Glutamatergic neuron (in vitro differentiated cells): ENCODE measurements around the gene ADAMTS17. TPM values are rescaled to one million over a fixed set of nuclear protein-coding genes. Genes with fewer than 3 reads are reported as not detected.

Experiments
- DNase-seq: peaks from one replicate; pipeline ENCODE4 v3.0.0; 2022
- H3K27ac Mint-ChIP-seq: one replicate; pipeline ENCODE4 v1.8.0; 2020; ENCODE audit warnings: mild to moderate bottlenecking, mixed read lengths, inconsistent platforms; ENCODE audit not compliant: unreplicated experiment
- H3K27me3 Mint-ChIP-seq: one replicate; pipeline ENCODE4 v1.8.0; 2020; ENCODE audit warnings: mild to moderate bottlenecking, moderate library complexity, mixed read lengths, inconsistent platforms; ENCODE audit not compliant: unreplicated experiment
- H3K36me3 Mint-ChIP-seq: one replicate; pipeline ENCODE4 v1.8.0; 2020; ENCODE audit warnings: mild to moderate bottlenecking, mixed read lengths, inconsistent platforms; ENCODE audit not compliant: unreplicated experiment
- H3K4me1 Mint-ChIP-seq: one replicate; pipeline ENCODE4 v1.8.0; 2020; ENCODE audit warnings: mild to moderate bottlenecking, low read depth, mixed read lengths, inconsistent platforms; ENCODE audit not compliant: unreplicated experiment
- H3K4me3 Mint-ChIP-seq: one replicate; pipeline ENCODE4 v1.8.0; 2020; ENCODE audit warnings: mild to moderate bottlenecking, mixed read lengths, inconsistent platforms; ENCODE audit not compliant: unreplicated experiment
- H3K9me3 Mint-ChIP-seq: one replicate; pipeline ENCODE4 v1.8.0; 2020; ENCODE audit warnings: mild to moderate bottlenecking, moderate library complexity, mixed read lengths, inconsistent platforms; ENCODE audit not compliant: unreplicated experiment
- total RNA-seq: library from RNA; stranded (reverse); fragmentation: NEBNext Ultra II Directional; extraction: Animal tissue kit (Norgen Biotek cat#: 25700); gene quantifications from one replicate; pipeline ENCODE4 v1.2.1, GENCODE V29; 2021; ENCODE audit not compliant: unreplicated experiment
- TF ChIP-seq, protein P1 (sequence below): fragments of 200-600 bp; sonication (generic); IDR thresholded peaks from one replicate; pipeline ENCODE4 v1.5.0; 2021; ENCODE audit not compliant: partially characterized antibody, unreplicated experiment

The ADAMTS17 gene
- total RNA-seq, 1 donor from 2014 or later: 6.8 TPM

DNA sequence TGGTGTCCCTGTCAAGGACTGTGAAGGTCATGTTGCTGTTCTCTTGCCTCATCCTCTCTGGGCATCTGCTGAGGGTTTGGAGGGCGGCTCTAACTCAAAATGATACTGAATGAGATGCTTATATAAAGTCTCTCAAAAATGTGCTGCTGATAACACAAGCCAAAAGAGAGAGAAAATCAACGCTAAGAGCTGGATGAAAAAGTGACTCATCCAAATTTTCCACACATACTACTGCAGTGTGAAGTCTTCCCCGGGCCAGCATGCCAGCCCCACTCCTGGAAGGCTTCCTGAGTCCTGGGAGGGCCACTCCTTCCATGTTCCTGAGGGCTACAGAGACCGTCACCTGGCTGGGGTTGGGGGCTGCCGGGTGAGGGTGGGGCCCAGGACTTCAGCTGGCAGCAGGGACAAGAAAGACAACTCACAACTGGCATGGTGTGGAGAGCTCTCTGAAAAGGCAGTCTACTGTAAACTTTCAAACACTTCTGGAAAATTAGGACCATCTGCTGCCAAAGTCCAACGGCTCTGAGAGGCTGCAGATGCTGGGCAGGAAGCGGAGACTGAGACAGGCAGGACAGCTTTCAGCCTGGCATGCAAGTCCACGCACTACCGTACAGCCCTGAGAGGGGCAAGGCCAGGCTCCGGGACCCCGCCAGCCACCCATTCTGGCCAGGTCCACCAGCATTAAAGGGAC, 200.3 kb downstream of the ADAMTS17 start:
- peaks cover 4% of the 10 kb centered on the region for H3K36me3 Mint-ChIP-seq
- H3K27ac Mint-ChIP-seq: no peak overlapping the region
- DNase-seq: no peak
- TF ChIP-seq, protein P1, sequence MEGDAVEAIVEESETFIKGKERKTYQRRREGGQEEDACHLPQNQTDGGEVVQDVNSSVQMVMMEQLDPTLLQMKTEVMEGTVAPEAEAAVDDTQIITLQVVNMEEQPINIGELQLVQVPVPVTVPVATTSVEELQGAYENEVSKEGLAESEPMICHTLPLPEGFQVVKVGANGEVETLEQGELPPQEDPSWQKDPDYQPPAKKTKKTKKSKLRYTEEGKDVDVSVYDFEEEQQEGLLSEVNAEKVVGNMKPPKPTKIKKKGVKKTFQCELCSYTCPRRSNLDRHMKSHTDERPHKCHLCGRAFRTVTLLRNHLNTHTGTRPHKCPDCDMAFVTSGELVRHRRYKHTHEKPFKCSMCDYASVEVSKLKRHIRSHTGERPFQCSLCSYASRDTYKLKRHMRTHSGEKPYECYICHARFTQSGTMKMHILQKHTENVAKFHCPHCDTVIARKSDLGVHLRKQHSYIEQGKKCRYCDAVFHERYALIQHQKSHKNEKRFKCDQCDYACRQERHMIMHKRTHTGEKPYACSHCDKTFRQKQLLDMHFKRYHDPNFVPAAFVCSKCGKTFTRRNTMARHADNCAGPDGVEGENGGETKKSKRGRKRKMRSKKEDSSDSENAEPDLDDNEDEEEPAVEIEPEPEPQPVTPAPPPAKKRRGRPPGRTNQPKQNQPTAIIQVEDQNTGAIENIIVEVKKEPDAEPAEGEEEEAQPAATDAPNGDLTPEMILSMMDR: no peak
- peaks cover 3% of the 10 kb centered on the region for H3K4me1 Mint-ChIP-seq
- H3K4me3 Mint-ChIP-seq: no peak overlapping the region
- peaks cover 1% of the 10 kb centered on the region for H3K9me3 Mint-ChIP-seq
- H3K27me3 Mint-ChIP-seq: peaks cover 1% of the 10 kb centered on the region

- Mint-ChIP-seq H3K36me3 (peaks cover 4% of the 10 kb centered on the region), H3K27ac (no peak overlapping the region), H3K4me1 (peaks cover 3% of the 10 kb centered on the region), H3K27me3 (peaks cover 1% of the 10 kb centered on the region), H3K9me3 (peaks cover 1% of the 10 kb centered on the region), H3K4me3 (no peak overlapping the region)
- TF ChIP-seq, protein P1: no peak
- no peak for DNase-seq
These were observed 201.1 kb downstream of the ADAMTS17 start for GRCh38 chr15:100140527-100141308.

DNA sequence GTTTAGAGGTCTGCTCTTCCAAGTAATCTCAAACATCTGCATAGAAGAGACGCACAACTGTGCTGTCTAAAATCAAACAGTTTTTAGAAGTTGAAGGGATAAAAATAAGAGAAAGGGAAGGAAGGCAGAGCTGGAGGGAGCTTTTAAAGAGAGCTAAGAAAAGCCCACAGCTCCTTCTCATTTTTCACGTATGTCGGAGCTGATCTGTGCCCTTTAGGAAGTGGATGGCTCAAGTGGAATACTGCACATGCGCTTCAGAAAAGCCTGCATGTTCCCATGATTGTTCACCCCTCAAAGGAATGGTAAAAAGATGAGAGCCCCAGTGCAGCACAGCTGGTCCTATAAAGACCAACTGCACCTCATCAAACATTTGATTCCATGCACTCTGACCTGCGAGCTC, 207.2 kb downstream of the ADAMTS17 start:
- Mint-ChIP-seq H3K9me3 (peaks cover 7% of the 10 kb centered on the region), H3K27me3 (peaks cover 4% of the 10 kb centered on the region), H3K36me3 (peaks cover 4% of the 10 kb centered on the region), H3K4me3 (no peak overlapping the region), H3K4me1 (no peaks in the 10 kb centered on the region), H3K27ac (no peak overlapping the region)
- DNase-seq: no peak
- TF ChIP-seq, protein P1: no peak

GRCh38 chr15:100134089-100134583, 207.6 kb downstream of the ADAMTS17 start:
- Mint-ChIP-seq H3K27ac (no peak overlapping the region), H3K9me3 (peaks cover 7% of the 10 kb centered on the region), H3K27me3 (peaks cover 4% of the 10 kb centered on the region), H3K36me3 (peaks cover 4% of the 10 kb centered on the region), H3K4me3 (no peak overlapping the region), H3K4me1 (no peaks in the 10 kb centered on the region)
- TF ChIP-seq, protein P1: no peak
- DNase-seq: no peak

- no peak overlapping the region for H3K27ac Mint-ChIP-seq
- H3K36me3 Mint-ChIP-seq: peaks cover 4% of the 10 kb centered on the region
- TF ChIP-seq, protein P1: no peak
These were observed 208.8 kb downstream of the ADAMTS17 start for GRCh38 chr15:100133001-100133400.

More at GRCh38 chr15:100133001-100133400, 208.8 kb downstream of the ADAMTS17 start:
- Mint-ChIP-seq H3K9me3 (peaks cover 7% of the 10 kb centered on the region), H3K4me3 (no peak overlapping the region), H3K27me3 (peaks cover 4% of the 10 kb centered on the region), H3K4me1 (no peaks in the 10 kb centered on the region)
- no peak for DNase-seq
